HG03025 (cell line): ENCODE measurements around the gene SULF2.

ENCODE experiments used
- ATAC-seq: cut with Tn5 transposase; IDR thresholded peaks from one replicate; pipeline ENCODE4 v1.9.1; 2021; ENCODE audit warnings: mild to moderate bottlenecking, moderate library complexity; ENCODE audit not compliant: unreplicated experiment, low FRiP score

SULF2 gene

GRCh38 chr20:47785854-47786764, 828 bp upstream of the SULF2 start:
- ATAC-seq, result no peak

- ATAC-seq, result no peak
Observed at GRCh38 chr20:47784599-47785310, 526 bp downstream of the SULF2 start.

GRCh38 chr20:47783828-47784598, 1.3 kb downstream of the SULF2 start:
- no peak for ATAC-seq

GRCh38 chr20:47782920-47783552, 2.2 kb downstream of the SULF2 start:
- ATAC-seq, result no peak

GRCh38 chr20:47782076-47782475, 3.2 kb downstream of the SULF2 start:
- ATAC-seq, result no peak

- no peak for ATAC-seq
Observed at GRCh38 chr20:47781632-47782031, 3.6 kb downstream of the SULF2 start.

GRCh38 chr20:47780720-47781389, 4.4 kb downstream of the SULF2 start:
- ATAC-seq, result no peak

- no peak for ATAC-seq
Observed at GRCh38 chr20:47778398-47779354, 6.6 kb downstream of the SULF2 start.

- ATAC-seq, result no peak
Observed at GRCh38 chr20:47777220-47777619, 8.1 kb downstream of the SULF2 start.

GRCh38 chr20:47776639-47777038, 8.6 kb downstream of the SULF2 start:
- no peak for ATAC-seq

GRCh38 chr20:47775841-47776240, 9.4 kb downstream of the SULF2 start:
- ATAC-seq, result no peak

GRCh38 chr20:47775039-47775438, 10.2 kb downstream of the SULF2 start:
- ATAC-seq, result no peak

GRCh38 chr20:47774131-47774777, 11.0 kb downstream of the SULF2 start:
- ATAC-seq, result no peak

GRCh38 chr20:47773371-47773786, 11.9 kb downstream of the SULF2 start:
- ATAC-seq, result no peak

GRCh38 chr20:47770935-47771334, 14.3 kb downstream of the SULF2 start:
- ATAC-seq, result no peak

GRCh38 chr20:47768016-47768824, 17.1 kb downstream of the SULF2 start:
- no peak for ATAC-seq
